HG03469 (cell line): Measurements from ENCODE around the gene BCL7C.
"Not testable (repeated sequence)": the region's sequence is repeated elsewhere in the genome, so short reads cannot be mapped to it uniquely, and the experiment has no call there.

Source experiments
- ATAC-seq: cut with Tn5 transposase; IDR thresholded peaks from one replicate; pipeline ENCODE4 v1.9.1; 2021; ENCODE audit warnings: mild to moderate bottlenecking, moderate library complexity, moderate number of reproducible peaks; ENCODE audit not compliant: unreplicated experiment

Gene BCL7C

DNA sequence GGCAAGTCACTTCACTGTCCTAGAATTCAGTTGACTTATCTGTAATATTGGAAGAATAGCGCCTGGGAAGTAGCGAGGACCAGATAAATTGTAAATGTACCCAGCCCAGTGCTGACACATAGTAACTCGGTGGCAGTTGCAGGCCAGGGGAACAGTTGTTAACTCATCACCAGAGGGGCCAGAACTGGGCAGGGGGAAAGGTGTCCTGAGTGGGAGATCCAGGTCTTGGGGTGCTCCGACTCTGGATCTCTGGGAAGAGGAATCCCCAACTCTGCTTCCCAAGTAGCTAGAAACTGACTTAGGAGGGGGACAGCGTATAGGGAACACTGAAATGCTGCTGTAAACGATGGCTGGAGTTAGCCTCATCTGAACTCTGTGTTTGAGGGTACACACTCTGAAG, 23.0 kb downstream of the BCL7C start:
- ATAC-seq: no peak

DNA sequence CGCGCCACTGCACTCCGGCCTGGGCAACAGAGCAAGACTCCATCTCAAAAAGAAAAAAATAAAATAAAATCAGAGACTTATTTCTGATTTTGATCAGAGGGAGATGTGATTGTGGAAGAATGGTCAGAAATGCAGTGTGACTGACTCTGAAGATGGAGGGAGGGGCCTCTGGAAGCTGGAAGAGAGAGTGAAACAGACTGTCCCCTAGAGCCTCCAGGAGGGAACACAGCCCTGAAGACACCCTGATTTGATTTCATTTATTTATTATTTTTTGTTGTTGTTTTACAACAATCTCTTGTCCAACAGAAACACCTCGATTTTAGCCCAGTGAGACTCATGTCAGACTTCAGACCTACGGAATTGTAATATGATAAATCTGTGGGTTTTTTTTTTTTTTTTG, 26.1 kb downstream of the BCL7C start:
- no peak for ATAC-seq

DNA sequence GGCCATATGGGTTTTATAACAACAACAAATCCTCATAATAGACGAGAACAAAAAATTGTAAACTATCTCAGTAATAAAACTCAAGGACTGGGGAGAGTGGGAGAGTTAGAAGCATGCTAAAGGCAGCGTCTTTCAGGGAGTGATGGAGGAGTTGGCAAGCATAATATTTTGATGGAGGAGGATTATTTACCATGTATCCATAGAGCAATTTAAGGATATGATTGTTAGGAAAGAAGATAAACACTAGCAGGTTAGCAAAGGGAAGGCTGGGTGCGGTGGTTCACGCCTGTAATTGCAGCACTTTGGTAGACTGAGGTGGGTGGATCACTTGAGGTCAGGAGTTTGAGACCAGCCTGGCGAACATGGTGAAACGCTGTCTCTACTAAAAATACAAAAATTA, 27.8 kb downstream of the BCL7C start:
- ATAC-seq: no peak

DNA sequence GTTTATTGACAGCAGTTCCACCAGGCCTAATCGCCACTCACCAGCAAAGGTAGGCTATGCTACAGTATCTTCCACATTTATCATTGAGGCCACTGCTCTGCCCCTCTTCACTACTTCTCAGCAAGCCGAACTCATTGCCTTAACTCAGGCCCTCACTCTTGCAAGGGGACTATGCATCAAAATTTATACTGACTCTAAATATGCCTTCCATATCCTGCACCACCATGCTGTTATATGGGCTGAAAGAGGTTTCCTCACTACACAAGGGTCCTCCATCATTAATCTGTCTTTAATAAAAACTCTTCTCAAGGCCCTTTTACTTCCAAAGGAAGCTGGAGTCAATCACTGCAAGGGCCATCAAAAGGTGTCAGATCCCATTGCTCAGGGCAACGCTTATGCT, 30.7 kb downstream of the BCL7C start:
- not testable (repeated sequence) for ATAC-seq

DNA sequence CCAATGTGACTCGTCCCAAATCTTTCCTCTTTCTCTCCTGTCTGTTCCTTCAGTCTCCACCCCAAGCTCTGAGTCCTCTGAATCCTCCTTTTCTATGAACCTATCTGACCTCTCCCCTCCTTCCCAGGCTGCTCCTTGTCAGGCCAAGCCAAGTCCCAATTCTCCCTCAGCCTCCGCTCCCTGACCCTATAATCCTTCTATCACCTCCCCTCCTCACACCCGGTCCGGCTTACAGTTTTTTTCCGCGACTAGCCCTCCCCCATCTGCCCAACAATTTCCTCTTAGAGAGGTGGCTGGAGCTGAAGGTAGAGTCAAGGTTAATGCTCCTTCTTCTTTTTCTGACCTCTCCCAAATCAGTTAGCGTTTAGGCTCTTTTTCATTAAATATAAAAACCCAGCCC, 33.1 kb downstream of the BCL7C start:
- ATAC-seq: not testable (repeated sequence)

DNA sequence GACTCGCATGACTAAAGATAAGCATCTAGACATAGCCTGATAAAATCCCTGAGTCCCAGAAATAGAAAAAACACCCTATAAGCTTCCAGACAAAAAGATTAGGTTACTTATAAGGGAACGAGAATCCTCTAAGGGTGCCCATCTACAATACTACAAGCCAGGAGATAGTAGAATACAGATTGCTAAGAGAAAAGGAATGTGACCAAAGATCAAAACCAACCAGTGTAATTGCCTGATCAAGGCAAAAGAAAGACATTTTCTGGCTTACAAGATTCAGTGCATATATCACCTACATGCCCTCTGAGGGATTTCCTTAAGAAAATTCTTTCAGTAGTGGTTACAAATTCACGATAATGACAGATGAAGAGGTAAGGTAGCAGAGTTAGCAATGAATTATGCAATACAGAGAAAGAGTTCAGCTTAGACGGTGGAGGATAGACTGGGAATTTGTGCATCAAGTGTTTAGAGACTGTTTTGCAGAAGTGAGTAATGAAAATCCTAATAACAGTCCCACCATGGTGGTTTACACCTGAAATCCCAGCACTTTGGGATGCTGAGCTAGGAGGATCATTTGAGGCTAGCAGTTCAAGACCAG, 35.0 kb downstream of the BCL7C start:
- ATAC-seq: no peak

DNA sequence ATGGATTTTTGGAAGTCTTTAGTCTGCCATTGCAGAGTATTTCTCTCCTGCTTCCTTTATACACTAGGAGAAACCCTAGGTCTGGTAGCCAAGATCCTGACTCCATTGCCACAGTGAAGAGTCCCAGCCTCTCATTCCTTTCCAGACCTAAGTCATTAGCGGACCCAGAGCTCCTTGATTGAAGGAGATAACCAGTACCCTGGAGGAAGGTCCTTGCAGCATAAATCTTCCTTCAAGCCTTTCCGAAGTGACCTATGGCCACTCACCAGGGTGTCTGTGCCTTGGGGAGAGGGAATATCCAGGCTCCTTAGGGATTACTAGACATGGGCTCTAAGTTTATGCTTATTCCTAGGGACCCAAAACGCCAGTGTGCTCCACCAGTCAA, 35.8 kb downstream of the BCL7C start:
- no peak for ATAC-seq

DNA sequence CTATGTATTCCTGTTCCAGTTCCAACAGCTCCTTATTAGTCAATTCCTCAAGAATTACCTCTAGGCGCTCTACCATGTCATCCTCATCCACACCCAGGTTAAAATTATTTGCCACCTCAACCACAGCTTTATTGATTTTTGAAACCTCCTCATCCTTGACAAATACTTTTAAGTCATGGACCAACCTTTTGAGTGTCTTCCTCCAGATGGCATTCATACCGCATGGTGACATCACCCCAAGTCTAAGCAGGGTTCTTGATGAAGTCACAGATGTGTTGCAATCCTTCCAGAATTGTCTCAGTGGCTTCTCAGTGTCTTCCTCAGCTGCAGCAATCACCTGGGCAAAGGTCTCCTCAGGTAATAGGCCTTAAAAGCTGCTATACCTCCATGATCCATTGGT, 40.1 kb downstream of the BCL7C start:
- no peak for ATAC-seq

DNA sequence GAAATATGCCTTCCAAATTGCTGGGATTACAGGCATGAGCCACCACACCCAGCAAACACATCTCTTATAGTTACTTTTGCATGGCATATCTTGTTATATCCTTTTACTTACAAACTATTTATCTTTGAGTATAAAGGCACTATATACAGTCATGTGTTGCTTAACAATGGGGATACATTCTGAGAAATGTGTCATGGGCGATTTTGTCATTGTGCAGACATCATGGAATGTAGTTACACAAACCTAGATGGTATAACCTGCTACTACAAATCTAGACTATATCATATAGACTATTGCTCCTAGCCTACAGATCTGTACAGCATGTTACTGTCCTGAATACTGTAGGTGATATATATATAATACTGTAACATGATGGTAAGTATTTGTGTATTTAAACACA, 43.6 kb downstream of the BCL7C start:
- no peak for ATAC-seq

DNA sequence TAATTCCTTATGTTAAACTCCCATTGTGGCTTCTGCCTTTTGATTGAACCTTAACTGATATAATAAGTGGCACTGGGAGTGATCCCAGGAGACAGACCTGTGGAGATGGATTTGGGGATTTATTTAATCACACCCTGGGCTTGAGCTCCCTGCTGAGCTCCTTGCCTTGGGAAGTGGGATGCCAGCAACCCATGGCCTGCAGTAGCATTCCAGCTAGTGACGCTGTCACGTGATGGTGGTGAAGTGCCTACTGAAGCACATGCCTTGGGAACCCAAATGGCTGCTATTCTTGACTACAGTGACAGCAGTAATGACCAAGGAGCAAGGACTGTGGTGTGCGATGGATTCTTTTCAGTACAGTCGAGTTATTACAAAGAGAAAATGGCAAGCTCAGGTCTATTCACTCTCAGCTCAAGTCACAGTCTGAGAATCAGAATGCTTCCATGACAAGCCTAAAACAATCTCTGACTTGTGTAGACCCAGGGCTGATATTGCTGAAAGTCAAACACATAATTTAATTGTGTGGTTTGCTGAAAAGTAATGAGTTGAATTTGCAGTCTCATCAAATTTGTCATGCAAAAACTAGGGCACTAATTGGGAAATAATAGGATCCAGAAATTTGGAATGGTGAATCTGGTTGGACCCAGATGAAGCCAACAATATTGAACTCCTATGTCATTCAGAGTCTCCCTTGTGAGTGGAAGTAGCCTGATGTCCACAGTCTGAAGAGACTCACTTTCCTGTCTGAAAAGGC, 47.1 kb downstream of the BCL7C start:
- no peak for ATAC-seq

DNA sequence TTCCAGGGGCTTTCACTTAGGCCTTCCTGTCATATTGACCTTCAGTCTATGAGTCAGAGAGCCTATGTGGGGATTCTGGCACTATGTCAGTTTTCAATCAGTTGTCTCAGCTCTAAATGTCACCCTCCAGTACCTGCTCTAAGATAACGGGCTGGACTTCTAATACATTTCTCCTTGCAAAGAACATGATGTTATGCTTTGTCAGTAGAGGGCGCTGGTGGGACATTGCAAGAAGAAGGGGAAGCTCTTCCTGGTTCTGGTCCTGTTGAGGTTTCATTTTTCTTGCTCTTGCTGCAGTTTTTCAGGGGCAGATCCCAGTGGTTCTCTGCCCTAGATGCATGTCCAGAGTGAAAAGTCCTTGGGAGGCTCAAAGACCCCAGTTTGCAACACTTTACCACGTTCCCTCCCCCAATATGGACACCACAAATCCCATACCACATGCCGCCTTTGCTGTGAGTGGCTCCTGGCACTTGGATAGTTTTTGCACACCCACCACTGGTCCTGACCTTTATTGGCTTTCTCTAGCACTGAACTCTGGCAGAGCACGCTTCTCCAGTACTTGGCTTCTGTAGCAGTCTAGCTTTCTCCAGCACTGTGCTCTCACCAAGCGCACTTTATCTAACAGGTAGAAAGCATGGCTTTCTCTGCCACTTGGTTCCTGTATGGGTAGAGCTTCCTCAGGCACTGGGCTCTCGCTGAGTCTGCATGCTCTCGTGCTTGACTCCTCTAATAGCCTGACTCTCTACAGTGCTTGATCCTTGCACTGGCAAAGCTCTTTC, 49.0 kb downstream of the BCL7C start:
- no peak for ATAC-seq

DNA sequence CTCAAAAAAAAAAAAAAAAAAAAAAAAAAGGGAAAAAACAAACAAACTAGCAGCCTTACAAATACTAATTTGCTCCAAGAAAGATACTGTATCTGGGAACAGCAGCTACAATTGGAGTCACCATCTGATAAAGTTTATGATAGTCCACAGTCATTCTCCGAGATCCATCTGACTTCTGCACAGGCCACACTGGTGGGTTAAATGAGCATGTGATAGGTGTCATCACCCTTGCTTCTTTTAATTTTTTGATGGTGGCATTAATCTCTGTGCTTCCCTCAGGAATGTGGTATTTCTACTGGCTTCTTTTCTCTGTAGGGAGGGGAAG, 49.6 kb downstream of the BCL7C start:
- no peak for ATAC-seq

DNA sequence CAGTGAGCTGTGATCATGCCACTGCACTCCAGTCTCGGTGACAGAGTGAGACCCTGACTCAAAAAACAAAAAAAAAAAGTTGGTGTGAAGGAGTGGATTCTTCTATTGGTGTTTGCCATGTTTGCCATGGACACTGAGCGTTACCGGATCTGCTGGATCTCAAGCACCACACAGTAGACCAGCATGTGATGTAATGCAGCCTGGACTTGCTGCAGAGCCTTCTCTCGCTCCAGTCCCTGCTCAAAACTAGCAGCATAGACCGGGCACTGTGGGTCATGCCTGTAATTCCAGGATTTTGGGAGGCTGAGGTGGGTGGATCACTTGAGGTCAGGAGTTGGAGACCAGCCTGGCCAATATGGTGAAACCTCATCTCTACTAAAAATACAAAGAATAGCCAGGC, 50.4 kb downstream of the BCL7C start:
- no peak for ATAC-seq

DNA sequence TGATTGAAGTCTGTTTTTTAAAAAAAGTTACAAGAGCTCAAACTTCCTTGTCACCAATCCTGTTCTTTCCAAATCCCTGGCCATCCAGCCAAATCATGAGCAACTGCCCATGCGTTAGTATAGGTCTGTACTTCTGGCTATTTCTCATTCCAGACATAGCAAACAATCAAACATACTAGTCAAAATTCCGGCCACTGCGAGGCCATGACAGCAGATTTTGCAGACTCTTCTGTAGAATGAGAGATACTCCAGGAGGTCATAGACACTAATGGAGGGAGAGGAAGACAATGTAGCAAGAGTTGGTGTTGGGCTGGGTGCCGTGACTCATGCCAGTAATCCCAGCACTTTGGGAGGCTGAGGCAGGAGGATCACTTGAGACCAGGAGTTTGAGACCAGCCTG, 50.9 kb downstream of the BCL7C start:
- no peak for ATAC-seq

DNA sequence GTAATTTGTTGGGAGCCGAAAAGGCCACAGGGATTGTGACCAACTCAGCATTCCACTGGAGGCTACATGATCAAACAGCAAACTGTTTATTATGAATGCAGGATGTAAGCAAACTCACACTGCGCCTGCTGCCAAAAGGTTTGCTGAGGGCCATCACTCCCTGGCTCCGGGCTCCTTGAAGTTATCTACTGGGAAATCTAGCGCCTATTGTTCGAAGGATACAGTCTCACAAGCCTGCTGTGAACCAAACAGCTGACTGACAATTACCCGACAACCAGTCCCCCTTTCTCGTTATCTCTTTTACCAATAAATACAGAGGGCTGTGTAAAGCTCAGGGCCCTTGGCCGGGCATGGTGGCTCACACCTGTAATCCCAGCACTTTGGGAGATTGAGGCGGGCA, 52.5 kb downstream of the BCL7C start:
- ATAC-seq: no peak

DNA sequence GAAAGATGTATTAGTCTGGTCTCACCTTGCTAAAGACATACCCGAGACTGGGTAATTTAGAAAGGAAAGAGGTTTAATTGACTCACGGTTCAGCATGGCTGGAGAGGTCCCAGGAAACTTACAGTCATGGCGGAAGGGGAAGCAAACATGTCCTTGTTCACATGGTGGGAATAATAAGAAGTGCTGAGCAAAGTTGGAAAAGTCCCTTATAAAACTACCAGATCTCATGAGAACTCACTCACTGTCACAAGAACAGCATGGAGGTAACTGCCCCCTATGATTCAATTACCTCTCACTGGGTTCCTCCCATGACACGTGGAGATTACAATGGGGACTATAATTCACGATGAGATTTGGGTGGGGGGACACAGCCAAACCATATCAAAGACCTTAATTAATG, 53.3 kb downstream of the BCL7C start:
- ATAC-seq: no peak

DNA sequence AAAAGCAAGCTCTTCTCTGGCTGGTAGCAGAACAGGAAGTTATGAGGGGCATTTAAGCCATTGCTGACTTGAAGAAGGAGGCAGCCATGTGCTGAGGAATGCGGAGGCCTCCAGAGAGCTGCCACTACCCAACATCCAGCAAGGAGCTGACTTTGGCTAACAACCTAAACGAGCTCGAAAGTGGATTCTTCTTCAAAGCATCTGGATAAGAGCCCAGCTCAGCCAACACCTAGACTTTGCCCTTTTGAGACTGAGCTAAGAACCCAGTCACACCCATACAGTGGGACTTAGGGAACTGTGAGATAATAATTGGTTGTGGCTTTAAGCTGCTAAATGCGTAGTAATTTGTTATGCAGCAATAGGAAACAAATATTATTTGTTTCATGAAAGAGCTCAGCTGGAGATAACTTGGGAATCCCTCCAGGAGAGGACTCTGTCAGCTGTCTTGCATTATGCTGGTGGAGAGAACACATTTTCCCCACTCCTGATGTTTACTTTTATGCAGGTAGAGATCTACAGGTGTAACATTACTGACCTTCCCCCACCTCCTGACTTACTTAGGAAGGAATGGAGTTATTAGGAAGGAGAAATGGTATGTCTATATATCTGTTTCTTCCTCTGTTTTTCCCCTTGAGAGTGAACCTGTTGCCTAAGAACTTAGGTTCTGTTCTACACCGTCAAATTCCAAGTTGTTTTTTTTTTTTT, 54.2 kb downstream of the BCL7C start:
- ATAC-seq: no peak

DNA sequence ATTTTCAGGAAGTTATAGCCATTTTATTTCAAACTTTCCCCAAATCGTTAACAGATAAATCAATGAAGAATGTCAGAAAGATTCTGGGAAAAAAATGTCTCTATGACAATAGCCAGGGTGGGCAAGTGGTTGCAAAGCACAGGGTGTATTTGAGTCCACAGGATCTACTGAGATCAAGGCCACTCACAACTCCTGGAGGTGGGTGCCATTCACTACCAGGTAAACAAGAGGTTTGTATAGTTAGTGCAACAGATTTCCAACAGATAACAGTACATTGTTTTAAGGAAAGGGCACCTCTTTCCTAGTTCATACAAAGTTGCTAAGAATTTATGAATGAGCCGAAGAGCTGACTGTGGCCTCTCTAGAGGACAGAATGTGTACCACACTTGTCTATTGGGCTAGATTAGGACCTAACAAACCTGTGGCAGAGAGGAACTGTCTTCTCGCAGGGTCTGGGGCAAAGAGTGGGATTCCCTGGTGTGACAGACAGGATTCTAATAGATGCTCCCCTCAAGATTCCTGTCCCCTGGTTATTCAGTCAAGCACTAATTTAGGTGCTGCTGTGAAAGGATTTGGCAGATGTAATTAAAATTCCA, 54.9 kb downstream of the BCL7C start:
- ATAC-seq: no peak

DNA sequence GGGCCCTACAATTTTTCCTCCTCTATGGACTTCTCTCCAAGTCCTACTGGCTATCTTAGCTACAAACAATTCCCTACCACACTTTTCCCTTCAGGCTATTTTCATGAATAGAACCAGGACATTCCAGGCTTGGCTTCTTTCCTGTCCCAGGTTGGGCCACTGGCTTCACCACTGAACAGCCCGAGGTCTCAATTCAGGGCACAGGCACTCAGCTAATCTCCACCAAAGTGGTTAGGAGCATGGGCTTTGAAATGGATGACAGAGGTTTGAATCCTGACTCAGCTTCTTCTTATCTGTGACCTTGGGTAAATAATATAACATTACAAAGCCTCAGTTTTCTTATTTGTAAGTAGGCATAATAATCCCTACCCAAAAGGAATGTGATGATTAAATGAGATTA, 56.0 kb downstream of the BCL7C start:
- no peak for ATAC-seq
